HepG2 (cell line): ENCODE measurements around the gene CDC42EP4. TPM values are rescaled to one million over a fixed set of nuclear protein-coding genes. Genes with fewer than 3 reads are reported as not detected.

Experiments used
- ATF3 ChIP-seq: sonication (generic); formaldehyde crosslinking; IDR thresholded peaks from 2 replicates; pipeline ENCODE4 v1.4.0; 2020; ENCODE audit warnings: missing genetic modification reagents
- BCL6 ChIP-seq: IDR thresholded peaks from 2 replicates; pipeline ENCODE4 v1.6.1; 2016; ENCODE audit warnings: missing genetic modification reagents, missing compliant biosample characterization
- BORCS8-MEF2B ChIP-seq: sonication (generic); formaldehyde crosslinking; IDR thresholded peaks from 2 replicates; pipeline ENCODE4 v1.8.0; 2022; ENCODE audit warnings: mild to moderate bottlenecking, missing genetic modification reagents
- EP300 ChIP-seq, 3 experiments: sonication (generic) in 1 of 3; formaldehyde crosslinking in 1 of 3; IDR thresholded peaks; 2 replicates each; pipeline versions ENCODE4 v1.5.1 to v1.6.1; 2011 to 2020; ENCODE audit warnings: low read depth in 2 of 3, low read length in 2 of 3, borderline replicate concordance in 1 of 3, improper control_type of control experiment in 1 of 3, mild to moderate bottlenecking in 1 of 3, missing genetic modification reagents in 1 of 3, moderate library complexity in 1 of 3
- HDAC1 ChIP-seq: sonication (generic); formaldehyde crosslinking; IDR thresholded peaks from 2 replicates; pipeline ENCODE4 v1.5.1; 2020; ENCODE audit warnings: mild to moderate bottlenecking, missing genetic modification reagents
- HHEX ChIP-seq: IDR thresholded peaks from 2 replicates; pipeline ENCODE4 v1.6.1; 2016; ENCODE audit warnings: control low read depth
- MED1 ChIP-seq: sonication (generic); formaldehyde crosslinking; IDR thresholded peaks from 2 replicates; pipeline ENCODE4 v1.4.0; 2020; ENCODE audit warnings: missing genetic modification reagents
- MTA1 ChIP-seq: sonication (generic); formaldehyde crosslinking; IDR thresholded peaks from 2 replicates; pipeline ENCODE4 v1.4.0; 2020; ENCODE audit warnings: missing genetic modification reagents, mild to moderate bottlenecking, borderline replicate concordance
- POLR2A ChIP-seq, 2 experiments: IDR thresholded peaks; 2 replicates each; pipeline ENCODE4 v1.6.1; 2011; ENCODE audit warnings: low read depth in 2 of 2, low read length in 2 of 2, mild to moderate bottlenecking in 1 of 2, moderate library complexity in 1 of 2; ENCODE audit not compliant: insufficient read depth in 1 of 2
- RXRA ChIP-seq: sonication (generic); formaldehyde crosslinking; IDR thresholded peaks from 2 replicates; pipeline ENCODE4 v1.5.1; 2020; ENCODE audit warnings: missing genetic modification reagents
- SIX4 ChIP-seq: sonication (generic); formaldehyde crosslinking; IDR thresholded peaks from 2 replicates; pipeline ENCODE4 v1.4.0; 2020; ENCODE audit warnings: missing genetic modification reagents
- THRA ChIP-seq: sonication (generic); formaldehyde crosslinking; IDR thresholded peaks from 2 replicates; pipeline ENCODE4 v1.4.0; 2020; ENCODE audit warnings: missing genetic modification reagents, borderline replicate concordance
- XRCC5 ChIP-seq: fragments of 200-400 bp; formaldehyde crosslinking; optimal IDR thresholded peaks from 2 replicates; pipeline ENCODE3; 2017; ENCODE audit warnings: mild to moderate bottlenecking, low read length
- ZBTB34 ChIP-seq: sonication (generic); formaldehyde crosslinking; IDR thresholded peaks from 2 replicates; pipeline ENCODE4 v1.8.0; 2022; ENCODE audit warnings: mild to moderate bottlenecking, missing genetic modification reagents
- ZFP91 ChIP-seq: sonication (generic); formaldehyde crosslinking; IDR thresholded peaks from 2 replicates; pipeline ENCODE4 v1.9.0; 2022; ENCODE audit warnings: missing genetic modification reagents, mild to moderate bottlenecking, borderline replicate concordance
- ZNF337 ChIP-seq: sonication (generic); formaldehyde crosslinking; IDR thresholded peaks from 2 replicates; pipeline ENCODE4 v1.5.1; 2020; ENCODE audit warnings: missing genetic modification reagents, low read depth, mild to moderate bottlenecking, borderline replicate concordance
- ZNF354B ChIP-seq: sonication (generic); formaldehyde crosslinking; IDR thresholded peaks from 2 replicates; pipeline ENCODE4 v1.8.0; 2022; ENCODE audit warnings: mild to moderate bottlenecking, missing genetic modification reagents
- ZNF414 ChIP-seq: sonication (generic); formaldehyde crosslinking; IDR thresholded peaks from 2 replicates; pipeline ENCODE4 v1.5.0; 2020; ENCODE audit warnings: missing genetic modification reagents
- ZNF543 ChIP-seq: sonication (generic); formaldehyde crosslinking; IDR thresholded peaks from 2 replicates; pipeline ENCODE4 v1.4.0; 2020; ENCODE audit warnings: mild to moderate bottlenecking, missing genetic modification reagents
- ZNF644 ChIP-seq: IDR thresholded peaks from 2 replicates; pipeline ENCODE4 v1.6.1; 2016; ENCODE audit warnings: low read depth
- ZNF720 ChIP-seq: sonication (generic); formaldehyde crosslinking; IDR thresholded peaks from 2 replicates; pipeline ENCODE4 v1.4.0; 2020; ENCODE audit warnings: missing genetic modification reagents
- ZNF773 ChIP-seq: sonication (generic); formaldehyde crosslinking; IDR thresholded peaks from 2 replicates; pipeline ENCODE4 v1.4.0; 2020; ENCODE audit warnings: missing genetic modification reagents, borderline replicate concordance
- ZNF883 ChIP-seq: sonication (generic); formaldehyde crosslinking; IDR thresholded peaks from 2 replicates; pipeline ENCODE4 v1.5.1; 2020; ENCODE audit warnings: mild to moderate bottlenecking, missing genetic modification reagents; ENCODE audit errors: not compliant biosample characterization
- polyA plus RNA-seq, 8 experiments: library from polyadenylated mRNA; depleted of rRNA in 3 of 8; stranded (reverse) in 7 of 8; unstranded in 1 of 8; fragments of >200 nt; fragmentation: Illumina TruSeq in 4 of 8; extraction: Trizol in 4 of 8; gene quantifications; 2 replicates each; pipeline versions ENCODE4 v1.2.1 to v1.2.3, GENCODE V29; 2011 to 2016; ENCODE audit warnings: low read depth in 4 of 8, missing spikeins in 1 of 8, mixed read lengths in 1 of 8; ENCODE audit not compliant: insufficient read depth in 1 of 8
- total RNA-seq, 5 experiments: library from RNA; depleted of rRNA; stranded (reverse); fragments of >200 nt; fragmentation: Illumina TruSeq; extraction: Trizol; gene quantifications; 2 replicates each; pipeline ENCODE4 v1.2.3, GENCODE V29; 2016; ENCODE audit warnings: low read depth in 1 of 5

CDC42EP4 gene
- total and polyA plus RNA-seq, 2 of the 13 experiments (the other 11 are each of a cell fraction or from before 2014, with no cell fraction given) = 19.0 to 54.0 TPM

- TF ChIP-seq ZNF414 (CRISPR knock-in tag) (0 out of 2 replicates have a peak, but pooled peaks have one; percentile 53), ZNF720 (CRISPR knock-in tag) (no peak), EP300 (IDR thresholded peaks at IDR 0.05; ENCODE audit: low read depth in 2 of 2, low read length in 2 of 2) (peak in 1 of 2 experiments; percentile 19; a peak in 2 of 4 replicates), EP300 (CRISPR knock-in tag; IDR thresholded peaks at IDR 0.05; ENCODE audit: borderline replicate concordance) (0 out of 2 replicates have a peak, but pooled peaks have one; percentile 36), THRA (CRISPR knock-in tag) (0 out of 2 replicates have a peak, but pooled peaks have one; percentile 32), ZNF543 (CRISPR knock-in tag) (peak; percentile 81; the same call in 1 of the 2 replicates), BCL6 (CRISPR knock-in tag) (0 out of 2 replicates have a peak, but pooled peaks have one; percentile 17), ZBTB34 (CRISPR knock-in tag) (0 out of 2 replicates have a peak, but pooled peaks have one; percentile 61), ATF3 (0 out of 2 replicates have a peak, but pooled peaks have one; percentile 31), ZNF773 (no peak), RXRA (CRISPR knock-in tag) (peak; percentile 78), XRCC5 (peak; percentile 56), ZNF883 (CRISPR knock-in tag) (peak; percentile 49), ZFP91 (CRISPR knock-in tag) (0 out of 2 replicates have a peak, but pooled peaks have one; percentile 9), MTA1 (CRISPR knock-in tag) (peak; percentile 70; the same call in 1 of the 2 replicates), SIX4 (CRISPR knock-in tag) (0 out of 2 replicates have a peak, but pooled peaks have one; percentile 21), POLR2A (IDR thresholded peaks at IDR 0.05; ENCODE audit: insufficient read depth in 1 of 2, low read depth in 2 of 2, low read length in 2 of 2) (peak in 1 of 2 experiments; percentile 73; a peak in 2 of 4 replicates), ZNF644 (CRISPR knock-in tag) (peak; percentile 30; the same call in 1 of the 2 replicates), HHEX (no peak), MED1 (0 out of 2 replicates have a peak, but pooled peaks have one; percentile 34), ZNF337 (CRISPR knock-in tag) (no peak), HDAC1 (CRISPR knock-in tag) (peak; percentile 41), ZNF354B (0 out of 2 replicates have a peak, but pooled peaks have one; percentile 49), BORCS8-MEF2B (CRISPR knock-in tag) (0 out of 2 replicates have a peak, but pooled peaks have one; percentile 48)
Observed at GRCh38 chr17:73267648-73268537, 43.9 kb downstream of the CDC42EP4 start (continued).
